NCI-H1417 treated with DMSO at 0.1 percent for 48 hours (cell line): ENCODE results near the gene AIM2.

Experiments
- DNase-seq: peaks from one replicate; lab custom pipeline; 2025; lab: John Stamatoyannopoulos, UW

AIM2 gene

GRCh38 chr1:159014851-159015250 is 61.7 kb downstream of the AIM2 start:
- DNase-seq: no peak

- DNase-seq: no peak
Observed at GRCh38 chr1:159014003-159014571, 62.5 kb downstream of the AIM2 start.

GRCh38 chr1:159012495-159012894 is 64.1 kb downstream of the AIM2 start:
- no peak for DNase-seq
